Measurements from ENCODE around the gene PUS10.

The PUS10 gene

DNA sequence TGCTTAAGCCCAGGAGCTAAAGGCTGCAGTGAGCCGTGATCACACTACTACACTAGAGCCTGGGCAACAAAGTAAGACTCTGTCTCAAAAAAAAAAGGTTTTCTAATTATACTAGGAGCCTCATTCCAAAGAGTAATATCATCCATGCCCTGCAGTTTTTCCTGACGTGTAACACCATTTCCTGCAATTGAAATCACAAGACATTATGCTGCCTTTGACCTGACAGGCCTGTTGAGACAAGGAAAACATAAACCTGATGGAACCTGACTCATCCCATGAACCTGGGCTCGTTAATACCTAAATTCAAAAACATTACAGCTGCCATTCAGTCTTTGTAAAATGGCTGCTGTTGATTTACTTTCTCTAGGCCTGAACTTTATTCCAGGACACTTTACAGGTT lies 59.3 kb downstream of the PUS10 start:
- no peak overlapping the region for H3K14ac ChIP-seq (ENCODE audit: low read length)
- H4K91ac ChIP-seq (ENCODE audit: low read depth, low read length, poor library complexity): no peak overlapping the region
- no peak overlapping the region for H2BK12ac ChIP-seq (ENCODE audit: low read length)
- no peak overlapping the region for H3K4ac ChIP-seq (ENCODE audit: low read length)
- H2AFZ ChIP-seq (ENCODE audit: low read length): no peak overlapping the region
- H3K4me2 ChIP-seq (ENCODE audit: insufficient read depth, low read length, poor library complexity, severe bottlenecking): no peak overlapping the region
- H3K9ac ChIP-seq (ENCODE audit: low read depth, low read length, poor library complexity): no peak overlapping the region
- H3K9me3 ChIP-seq (replicated peaks in 1 of 2; ENCODE audit: control insufficient read depth in 2 of 2, insufficient read depth in 1 of 2, low read depth in 1 of 2, low read length in 2 of 2): peaks cover 0 to 2% of the 10 kb centered on the region in 2 donors
- peaks cover 2% of the 10 kb centered on the region for H3K79me1 ChIP-seq (ENCODE audit: low read depth, low read length)
- WGBS, 2 donors (ENCODE audit: extremely low coverage in 2 of 2, insufficient read length in 2 of 2, insufficient replicate concordance in 1 of 2): no CpG with 5 or more reads among the region's 3 CpGs
- H4K8ac ChIP-seq (ENCODE audit: low read depth, low read length): no peak overlapping the region
- H2BK120ac ChIP-seq (ENCODE audit: low read depth, low read length): no peak overlapping the region
- no peaks in the 10 kb centered on the region for H3K4me1 ChIP-seq (ENCODE audit: control insufficient read depth in 2 of 2, insufficient read depth in 1 of 2, low read depth in 1 of 2, low read length in 2 of 2)
- H2BK15ac ChIP-seq (ENCODE audit: low read length): no peak overlapping the region
- no peak overlapping the region for H2BK5ac ChIP-seq (ENCODE audit: low read length)
- no peaks in the 10 kb centered on the region for H3K27me3 ChIP-seq (ENCODE audit: control insufficient read depth in 3 of 3, insufficient read depth in 3 of 3, low read depth in 1 of 3, low read length in 3 of 3)
- no peak overlapping the region for H3K23ac ChIP-seq (ENCODE audit: low read depth, low read length, poor library complexity)
- no peak overlapping the region for H3K18ac ChIP-seq (ENCODE audit: low read length)
- no peak overlapping the region for H3K4me3 ChIP-seq (ENCODE audit: low read length in 2 of 2)
- peaks cover 0 to 4% of the 10 kb centered on the region in 2 donors for H3K36me3 ChIP-seq (replicated peaks in 1 of 2; ENCODE audit: control insufficient read depth in 2 of 2, insufficient read depth in 2 of 2, low read length in 2 of 2)
- no peak overlapping the region for H3K27ac ChIP-seq (replicated peaks; ENCODE audit: low read length)
- H2AK5ac ChIP-seq (ENCODE audit: low read depth, low read length): no peak overlapping the region
- DNase-seq (ENCODE audit: low spot score): no peak

- no peaks in the 10 kb centered on the region for H3K4me1 ChIP-seq (ENCODE audit: control insufficient read depth in 2 of 2, insufficient read depth in 1 of 2, low read depth in 1 of 2, low read length in 2 of 2)
- H3K23ac ChIP-seq (ENCODE audit: low read depth, low read length, poor library complexity): no peak overlapping the region
Observed at GRCh38 chr2:60958361-60958760, 59.7 kb downstream of the PUS10 start.

DNA sequence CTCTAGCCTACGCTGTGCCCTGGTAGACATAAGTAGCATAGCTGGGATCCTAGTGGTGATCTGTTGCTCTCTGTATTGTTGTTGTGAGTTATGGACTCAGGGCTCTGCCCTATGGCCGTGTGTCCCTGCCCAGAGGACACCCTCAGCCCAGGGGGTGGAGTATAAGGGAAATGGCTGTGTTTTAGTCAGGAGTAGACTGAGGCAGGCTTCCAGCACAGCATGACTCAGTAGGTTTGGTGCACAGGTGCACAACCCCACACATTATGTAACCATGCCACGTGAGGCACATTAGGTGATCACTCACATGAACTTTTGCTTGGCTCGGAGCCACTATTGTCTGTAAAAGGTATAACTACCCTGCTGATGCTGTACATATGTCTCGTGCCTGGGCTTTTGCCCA lies 60.4 kb downstream of the PUS10 start:
- Histone ChIP-seq H3K4me1 (ENCODE audit: control insufficient read depth in 2 of 2, insufficient read depth in 1 of 2, low read depth in 1 of 2, low read length in 2 of 2) (no peaks in the 10 kb centered on the region), H3K14ac (ENCODE audit: low read length) (no peak overlapping the region), H4K91ac (ENCODE audit: low read depth, low read length, poor library complexity) (peak overlapping the region; percentile 53), H3K4me2 (ENCODE audit: insufficient read depth, low read length, poor library complexity, severe bottlenecking) (no peak overlapping the region), H2BK5ac (ENCODE audit: low read length) (no peak overlapping the region), H2BK12ac (ENCODE audit: low read length) (no peak overlapping the region), H4K8ac (ENCODE audit: low read depth, low read length) (peak overlapping the region; percentile 48), H3K9me3 (replicated peaks in 1 of 2; ENCODE audit: control insufficient read depth in 2 of 2, insufficient read depth in 1 of 2, low read depth in 1 of 2, low read length in 2 of 2) (peaks cover 0 to 2% of the 10 kb centered on the region in 2 donors), H3K9ac (ENCODE audit: low read depth, low read length, poor library complexity) (peak overlapping the region; percentile 9), H3K79me1 (ENCODE audit: low read depth, low read length) (peaks cover 2% of the 10 kb centered on the region), H3K27me3 (ENCODE audit: control insufficient read depth in 3 of 3, insufficient read depth in 3 of 3, low read depth in 1 of 3, low read length in 3 of 3) (no peaks in the 10 kb centered on the region), H3K36me3 (replicated peaks in 1 of 2; ENCODE audit: control insufficient read depth in 2 of 2, insufficient read depth in 2 of 2, low read length in 2 of 2) (peaks cover 0 to 10% of the 10 kb centered on the region in 2 donors), H2AK5ac (ENCODE audit: low read depth, low read length) (no peak overlapping the region), H3K4me3 (ENCODE audit: low read length in 2 of 2) (no peak overlapping the region), H3K23ac (ENCODE audit: low read depth, low read length, poor library complexity) (no peak overlapping the region), H2AFZ (ENCODE audit: low read length) (no peak overlapping the region), H2BK15ac (ENCODE audit: low read length) (no peak overlapping the region), H3K27ac (replicated peaks; ENCODE audit: low read length) (no peak overlapping the region), H3K18ac (ENCODE audit: low read length) (no peak overlapping the region), H2BK120ac (ENCODE audit: low read depth, low read length) (no peak overlapping the region), H3K4ac (ENCODE audit: low read length) (no peak overlapping the region)
- DNase-seq (ENCODE audit: low spot score): no peak
- WGBS, 2 donors (ENCODE audit: extremely low coverage in 2 of 2, insufficient read length in 2 of 2, insufficient replicate concordance in 1 of 2): no CpG with 5 or more reads among the region's 5 CpGs

More at GRCh38 chr2:60958361-60958760, 59.7 kb downstream of the PUS10 start:
- Histone ChIP-seq H3K18ac (ENCODE audit: low read length) (no peak overlapping the region), H3K9ac (ENCODE audit: low read depth, low read length, poor library complexity) (no peak overlapping the region), H3K4ac (ENCODE audit: low read length) (no peak overlapping the region), H3K79me1 (ENCODE audit: low read depth, low read length) (peaks cover 2% of the 10 kb centered on the region), H2BK120ac (ENCODE audit: low read depth, low read length) (no peak overlapping the region), H3K9me3 (replicated peaks in 1 of 2; ENCODE audit: control insufficient read depth in 2 of 2, insufficient read depth in 1 of 2, low read depth in 1 of 2, low read length in 2 of 2) (peaks cover 0 to 2% of the 10 kb centered on the region in 2 donors), H3K27ac (replicated peaks; ENCODE audit: low read length) (no peak overlapping the region), H2BK12ac (ENCODE audit: low read length) (no peak overlapping the region), H2AFZ (ENCODE audit: low read length) (no peak overlapping the region), H2AK5ac (ENCODE audit: low read depth, low read length) (no peak overlapping the region), H4K8ac (ENCODE audit: low read depth, low read length) (no peak overlapping the region), H3K36me3 (replicated peaks in 1 of 2; ENCODE audit: control insufficient read depth in 2 of 2, insufficient read depth in 2 of 2, low read length in 2 of 2) (peaks cover 0 to 9% of the 10 kb centered on the region in 2 donors), H4K91ac (ENCODE audit: low read depth, low read length, poor library complexity) (no peak overlapping the region), H3K27me3 (ENCODE audit: control insufficient read depth in 3 of 3, insufficient read depth in 3 of 3, low read depth in 1 of 3, low read length in 3 of 3) (no peaks in the 10 kb centered on the region), H3K4me3 (ENCODE audit: low read length in 2 of 2) (no peak overlapping the region), H3K4me2 (ENCODE audit: insufficient read depth, low read length, poor library complexity, severe bottlenecking) (no peak overlapping the region), H2BK5ac (ENCODE audit: low read length) (no peak overlapping the region), H3K14ac (ENCODE audit: low read length) (no peak overlapping the region), H2BK15ac (ENCODE audit: low read length) (no peak overlapping the region)
- WGBS, 2 donors (ENCODE audit: extremely low coverage in 2 of 2, insufficient read length in 2 of 2, insufficient replicate concordance in 1 of 2): no CpG with 5 or more reads among the region's 3 CpGs
- no peak for DNase-seq (ENCODE audit: low spot score)

- H3K23ac ChIP-seq (ENCODE audit: low read depth, low read length, poor library complexity): no peak overlapping the region
- no peaks in the 10 kb centered on the region for H3K4me1 ChIP-seq (ENCODE audit: control insufficient read depth in 2 of 2, insufficient read depth in 1 of 2, low read depth in 1 of 2, low read length in 2 of 2)
- WGBS, 2 donors (ENCODE audit: extremely low coverage in 2 of 2, insufficient read length in 2 of 2, insufficient replicate concordance in 1 of 2): no CpG with 5 or more reads among the region's 8 CpGs
- no peak overlapping the region for H2BK5ac ChIP-seq (ENCODE audit: low read length)
- H3K79me1 ChIP-seq (ENCODE audit: low read depth, low read length): peaks cover 2% of the 10 kb centered on the region
- no peak overlapping the region for H2BK15ac ChIP-seq (ENCODE audit: low read length)
- peak overlapping the region; percentile 48 for H4K8ac ChIP-seq (ENCODE audit: low read depth, low read length)
- no peak overlapping the region for H2BK120ac ChIP-seq (ENCODE audit: low read depth, low read length)
- DNase-seq (ENCODE audit: low spot score): no peak
- no peak overlapping the region for H3K9ac ChIP-seq (ENCODE audit: low read depth, low read length, poor library complexity)
- H3K27me3 ChIP-seq (ENCODE audit: control insufficient read depth in 3 of 3, insufficient read depth in 3 of 3, low read depth in 1 of 3, low read length in 3 of 3): no peaks in the 10 kb centered on the region
- H2BK12ac ChIP-seq (ENCODE audit: low read length): no peak overlapping the region
- peaks cover 0 to 2% of the 10 kb centered on the region in 2 donors for H3K9me3 ChIP-seq (replicated peaks in 1 of 2; ENCODE audit: control insufficient read depth in 2 of 2, insufficient read depth in 1 of 2, low read depth in 1 of 2, low read length in 2 of 2)
- peaks cover 0 to 10% of the 10 kb centered on the region in 2 donors for H3K36me3 ChIP-seq (replicated peaks in 1 of 2; ENCODE audit: control insufficient read depth in 2 of 2, insufficient read depth in 2 of 2, low read length in 2 of 2)
- no peak overlapping the region for H3K4me3 ChIP-seq (ENCODE audit: low read length in 2 of 2)
- H3K4me2 ChIP-seq (ENCODE audit: insufficient read depth, low read length, poor library complexity, severe bottlenecking): no peak overlapping the region
- H3K4ac ChIP-seq (ENCODE audit: low read length): no peak overlapping the region
- no peak overlapping the region for H3K18ac ChIP-seq (ENCODE audit: low read length)
- no peak overlapping the region for H3K14ac ChIP-seq (ENCODE audit: low read length)
- H3K27ac ChIP-seq (replicated peaks; ENCODE audit: low read length): no peak overlapping the region
- H2AFZ ChIP-seq (ENCODE audit: low read length): no peak overlapping the region
- no peak overlapping the region for H4K91ac ChIP-seq (ENCODE audit: low read depth, low read length, poor library complexity)
- H2AK5ac ChIP-seq (ENCODE audit: low read depth, low read length): no peak overlapping the region
Observed at GRCh38 chr2:60957224-60957623, 60.8 kb downstream of the PUS10 start.

Data from neuronal stem cell (in vitro differentiated cells).